Stimulated activated naive CD8-positive, alpha-beta T cell treated with anti-CD3 and anti-CD28 coated beads, Interleukin-15, Interleukin-2, amounts not matched to agents 100 U/mL and 50 U/mL, for 24 hours (primary cell): Measurements from ENCODE around the gene CARD19.
A peak's percentile ranks its signal among the peaks of the same experiment; 100 is the strongest.
"Not testable (repeated sequence)": the region's sequence is repeated elsewhere in the genome, so short reads cannot be mapped to it uniquely, and the experiment has no call there.

Experiments
- ATAC-seq: fragments of 150-1000 bp; cut with Tn5 transposase; one replicate; pipeline ENCODE4 v1.10.0; 2021
- DNase-seq: peaks from one replicate; pipeline ENCODE4 v3.0.0; 2021

The CARD19 gene

DNA sequence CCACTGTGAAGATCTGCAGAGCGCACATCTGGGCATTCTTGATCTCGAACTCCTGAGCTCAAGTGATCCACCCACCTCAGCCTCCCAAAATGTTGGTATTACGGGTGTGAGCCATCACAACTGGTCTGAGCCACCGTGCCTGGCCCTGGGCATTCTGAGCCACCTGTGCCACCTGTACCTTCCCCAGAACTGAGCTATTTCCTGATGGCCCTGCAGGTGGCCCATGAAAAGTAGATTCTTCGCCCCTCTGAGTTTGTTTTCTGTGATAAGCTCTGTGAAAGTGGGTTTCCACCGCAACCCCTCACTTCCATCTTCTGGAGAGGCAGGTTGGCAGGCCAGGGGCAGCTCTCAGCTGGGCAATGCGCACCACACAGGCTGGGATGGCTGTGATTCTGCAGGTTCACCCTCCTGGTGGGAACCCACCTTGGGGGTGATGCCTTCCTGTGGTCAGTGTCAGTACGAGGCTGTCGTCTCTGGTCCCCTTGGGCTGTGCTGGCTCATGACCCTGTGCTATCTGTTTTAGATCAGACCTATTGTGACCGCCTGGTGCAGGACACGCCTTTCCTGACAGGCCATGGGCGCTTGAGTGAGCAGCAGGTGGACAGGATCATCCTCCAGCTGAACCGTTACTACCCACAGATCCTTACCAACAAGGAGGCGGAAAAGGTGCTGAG, 11.3 kb downstream of the CARD19 start:
- ATAC-seq = no peak

DNA sequence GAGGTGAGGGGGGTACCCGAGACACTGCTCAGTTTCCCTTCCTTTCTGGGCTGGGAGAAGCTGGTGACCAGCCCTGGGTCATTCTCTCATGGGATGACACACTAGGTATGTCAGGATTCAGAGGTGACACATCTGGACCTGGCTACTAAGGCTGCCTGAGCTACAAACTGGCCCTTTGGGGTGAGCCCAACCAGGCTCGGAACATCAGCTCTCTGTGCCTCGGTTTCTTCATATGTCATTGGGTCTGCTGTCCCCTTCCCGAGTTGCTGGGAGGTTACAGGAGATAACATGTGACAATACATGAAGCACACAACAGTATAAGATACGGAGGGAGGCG, 11.8 kb downstream of the CARD19 start:
- ATAC-seq (no peak), DNase-seq (no peak)

More for the DNA sequence above, 11.3 kb downstream of the CARD19 start:
- no peak for DNase-seq

DNA sequence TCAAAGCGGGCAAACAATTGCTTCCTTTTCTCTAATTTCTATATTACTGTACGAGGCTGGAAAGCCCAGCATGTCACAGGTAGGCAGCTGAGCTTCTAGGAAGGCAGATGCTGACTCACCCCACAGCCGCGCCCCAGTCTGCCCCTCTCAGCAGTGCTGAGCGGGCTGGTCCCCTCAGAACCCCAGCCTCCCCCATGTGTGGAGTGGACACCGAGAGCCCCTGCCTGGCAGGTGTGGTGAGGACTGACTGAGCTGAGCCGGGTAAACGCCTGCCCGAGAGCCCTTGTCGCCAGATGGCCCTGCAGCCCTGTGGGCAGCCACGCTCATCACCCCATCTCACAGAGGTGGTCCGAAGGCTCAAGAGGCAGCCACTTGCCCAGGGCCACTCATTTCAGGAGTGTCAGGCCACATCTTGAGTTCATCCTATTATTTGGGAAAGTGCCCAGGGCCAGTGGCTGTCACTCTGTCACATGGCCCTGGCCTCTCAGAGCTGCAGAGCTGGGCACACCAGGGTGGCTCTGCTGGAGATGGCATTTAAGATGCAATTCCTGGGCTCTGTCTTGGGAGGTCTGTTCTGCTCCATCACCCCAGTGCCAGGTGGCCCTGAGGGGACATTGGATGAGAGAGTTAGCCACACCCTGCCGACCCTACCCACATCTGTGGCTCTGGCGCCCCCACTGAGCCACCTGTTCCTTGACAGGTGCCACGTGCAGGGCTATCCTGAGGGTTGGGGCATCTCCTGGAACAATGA, 12.4 kb downstream of the CARD19 start:
- ATAC-seq = peak; percentile 81
- DNase-seq = peak; percentile 53

DNA sequence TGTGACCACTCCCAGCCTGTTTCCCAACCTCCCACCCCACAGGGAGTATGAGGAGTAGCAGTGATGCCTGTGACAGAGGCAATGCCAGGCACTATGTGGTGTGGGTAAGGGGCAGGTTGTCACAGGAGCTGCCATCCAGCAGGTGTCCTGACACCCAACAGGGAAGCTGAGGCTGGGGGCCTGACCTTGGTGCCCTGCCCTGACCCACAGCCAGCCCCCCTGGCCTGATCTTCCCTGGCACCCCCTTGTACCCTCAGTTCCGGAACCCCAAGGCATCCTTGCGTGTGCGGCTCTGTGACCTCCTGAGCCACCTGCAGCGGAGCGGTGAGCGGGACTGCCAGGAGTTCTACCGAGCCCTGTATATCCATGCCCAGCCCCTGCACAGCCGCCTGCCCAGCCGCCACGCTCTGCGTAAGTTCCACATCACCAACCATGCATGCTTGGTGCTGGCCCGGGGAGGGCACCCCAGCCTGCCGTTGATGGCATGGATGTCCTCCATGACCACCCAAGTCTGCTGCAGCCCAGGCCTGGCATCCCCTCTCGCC, 14.4 kb downstream of the CARD19 start:
- ATAC-seq (no peak), DNase-seq (no peak)

DNA sequence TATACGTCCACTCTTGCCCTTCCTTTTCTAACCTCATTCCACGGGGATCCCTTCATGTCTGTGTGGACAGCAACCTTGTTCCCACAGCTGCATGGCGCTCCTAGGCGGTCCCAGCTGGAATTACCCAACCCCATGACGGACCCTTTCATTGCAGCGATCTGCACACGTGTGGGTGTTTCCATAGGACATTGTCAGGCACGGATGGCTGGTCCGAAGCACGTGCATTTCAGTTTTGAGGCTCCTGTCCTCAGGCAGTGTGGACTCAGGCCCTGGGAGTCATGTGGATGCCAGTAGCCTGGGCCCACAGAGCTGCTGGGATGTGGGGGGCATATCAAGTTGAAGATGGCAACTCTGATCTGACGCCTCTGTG, 15.0 kb downstream of the CARD19 start:
- ATAC-seq = no peak
- DNase-seq = no peak

DNA sequence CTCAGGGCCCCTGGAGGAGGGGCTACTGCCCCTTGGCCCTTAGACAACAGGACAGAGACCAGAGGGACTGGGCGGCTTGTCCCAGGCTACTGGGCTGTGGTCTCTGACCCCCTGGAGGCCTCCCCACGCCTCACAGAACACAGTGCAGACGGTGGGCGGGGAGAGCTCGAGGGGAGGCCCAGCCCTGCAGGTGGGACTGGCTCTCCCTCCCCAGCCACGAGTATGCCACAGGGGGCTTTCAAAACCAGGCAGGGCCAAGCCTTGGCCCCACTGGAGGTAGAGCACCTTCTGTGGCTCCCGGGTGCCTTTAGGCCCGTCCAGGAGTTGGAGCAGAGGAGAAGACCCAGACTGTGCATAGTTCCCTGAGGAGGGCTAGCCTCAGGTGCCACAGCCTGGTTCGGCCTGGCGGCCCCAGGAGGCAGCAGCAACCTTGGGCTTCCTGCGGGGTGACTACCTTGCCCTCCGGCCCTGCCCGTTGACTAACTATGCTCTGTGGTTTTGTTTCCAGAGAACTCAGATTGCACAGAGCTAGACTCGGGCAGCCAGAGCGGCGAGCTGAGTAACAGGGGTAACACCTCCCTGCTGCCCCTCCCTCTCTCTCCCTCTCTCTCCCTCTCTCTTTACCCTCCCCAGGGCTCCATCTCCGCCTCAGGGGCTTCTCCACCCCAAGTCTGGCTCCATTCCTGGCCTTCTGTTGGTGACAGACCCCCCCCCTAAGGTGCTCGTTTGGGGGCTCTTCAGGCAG, 15.5 kb downstream of the CARD19 start:
- DNase-seq (no peak), ATAC-seq (no peak)

DNA sequence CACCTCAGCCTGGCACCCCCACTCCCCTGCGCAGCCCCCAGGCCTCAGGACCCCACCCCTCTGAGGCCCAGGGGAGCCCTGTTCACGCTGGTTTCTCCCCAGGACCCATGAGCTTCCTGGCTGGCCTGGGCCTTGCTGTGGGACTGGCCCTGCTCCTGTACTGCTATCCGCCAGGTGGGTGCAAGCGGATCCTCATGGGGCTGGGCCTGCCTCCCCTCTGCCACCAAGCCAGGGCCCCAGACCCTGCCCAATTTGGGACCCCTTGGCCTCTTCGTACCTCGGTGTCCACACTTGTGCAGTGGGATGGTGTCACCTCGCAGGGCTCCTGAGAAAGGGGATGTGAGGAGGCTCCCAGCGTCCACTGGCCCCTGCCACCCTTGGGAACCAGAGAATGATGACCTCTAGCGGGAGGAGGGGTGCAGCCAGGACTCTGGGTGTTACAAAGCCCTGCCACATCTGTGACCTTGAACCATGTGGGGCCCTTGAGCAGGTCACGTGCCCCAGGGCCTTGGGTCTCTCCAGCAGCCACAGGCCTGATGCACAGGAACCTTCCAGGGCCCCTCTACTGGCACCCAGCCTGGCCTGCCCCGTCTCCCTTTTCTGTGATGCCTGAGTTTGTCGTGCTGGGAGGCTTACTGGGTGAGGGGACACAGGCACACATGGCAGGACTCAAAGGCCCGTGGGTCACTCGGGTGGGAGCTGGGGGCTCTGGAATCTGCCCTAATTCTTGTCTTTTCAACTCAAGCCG, 16.3 kb downstream of the CARD19 start:
- no peak for ATAC-seq
- no peak for DNase-seq

DNA sequence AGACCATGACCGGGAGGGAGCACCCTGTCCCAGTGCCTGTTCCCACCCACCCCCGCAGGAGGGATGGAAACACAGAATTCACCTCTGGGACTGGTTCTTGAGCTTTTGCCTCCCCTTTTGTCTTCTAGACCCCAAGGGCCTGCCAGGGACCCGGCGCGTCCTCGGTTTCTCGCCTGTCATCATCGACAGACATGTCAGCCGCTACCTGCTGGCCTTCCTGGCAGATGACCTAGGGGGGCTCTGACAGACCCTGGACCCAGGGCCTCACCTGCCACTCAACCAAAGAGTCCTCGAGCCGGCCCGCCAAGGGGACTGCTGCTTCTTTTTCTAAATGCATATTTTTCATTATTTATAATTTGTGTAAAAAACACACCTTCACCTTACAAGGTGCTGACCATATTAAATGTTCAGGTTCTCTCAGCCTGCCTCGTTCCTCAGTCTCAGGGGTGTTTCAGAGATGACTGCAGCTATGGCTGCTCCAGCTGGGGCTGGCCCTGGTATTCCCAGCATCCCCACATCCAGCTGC, 16.9 kb downstream of the CARD19 start:
- ATAC-seq (no peak), DNase-seq (no peak)

DNA sequence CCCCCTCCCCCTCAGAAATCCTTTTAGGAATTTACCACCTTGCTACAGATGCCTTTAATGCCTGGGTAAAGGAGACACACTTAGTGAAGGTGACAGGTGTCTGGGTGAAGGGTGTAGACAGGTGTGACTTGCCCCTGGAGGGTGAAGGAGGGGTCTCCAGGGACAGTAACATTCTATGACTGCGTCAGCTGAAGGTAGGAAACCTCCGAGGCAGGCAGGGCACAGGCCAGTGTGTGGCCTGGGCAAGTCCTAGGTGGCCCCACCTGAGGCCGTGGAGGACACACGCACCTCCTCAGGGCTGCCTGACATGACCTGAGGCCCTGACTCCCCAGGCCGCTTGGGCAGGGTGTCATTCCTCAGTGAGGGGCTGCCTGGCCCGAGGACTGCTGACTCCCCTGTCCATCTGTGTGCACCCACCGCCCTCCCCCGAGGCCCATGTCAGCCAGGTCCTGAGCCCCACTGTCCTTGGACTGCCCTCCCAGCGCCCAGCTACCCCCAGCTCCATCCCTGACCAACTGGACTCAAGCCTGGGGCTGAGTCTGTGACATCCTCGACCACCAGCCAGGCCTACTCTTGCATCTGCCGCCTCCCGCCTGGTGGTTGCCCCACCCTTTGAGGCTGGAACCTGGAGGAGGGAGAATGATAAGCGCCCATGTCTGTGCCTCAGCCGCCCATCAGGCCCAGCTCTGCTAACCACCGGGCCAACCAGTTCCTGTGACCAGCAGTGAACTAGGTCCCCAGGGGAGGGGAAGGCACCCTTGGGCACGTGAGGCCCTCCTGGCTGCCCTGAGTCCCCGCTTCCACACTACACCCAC, 18.4 kb downstream of the CARD19 start:
- ATAC-seq = no peak
- no peak for DNase-seq

DNA sequence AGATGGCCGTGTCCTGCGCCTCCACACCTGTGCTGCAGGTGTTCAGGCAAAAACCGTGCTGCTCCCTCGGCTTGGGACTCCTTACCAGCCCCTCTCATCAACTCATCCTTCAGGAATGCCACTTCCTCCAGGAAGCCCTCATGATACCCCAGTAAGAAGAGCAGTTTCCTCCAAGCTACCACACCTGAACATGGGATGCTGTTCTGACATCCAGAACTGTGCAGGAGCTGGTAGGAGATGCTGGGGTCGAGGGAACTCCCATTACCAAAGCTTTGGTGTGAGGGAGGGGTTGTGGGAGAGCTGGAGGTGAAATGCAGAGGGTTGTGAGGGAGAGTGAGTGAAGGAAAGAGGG, 18.9 kb downstream of the CARD19 start:
- DNase-seq (no peak), ATAC-seq (no peak)

DNA sequence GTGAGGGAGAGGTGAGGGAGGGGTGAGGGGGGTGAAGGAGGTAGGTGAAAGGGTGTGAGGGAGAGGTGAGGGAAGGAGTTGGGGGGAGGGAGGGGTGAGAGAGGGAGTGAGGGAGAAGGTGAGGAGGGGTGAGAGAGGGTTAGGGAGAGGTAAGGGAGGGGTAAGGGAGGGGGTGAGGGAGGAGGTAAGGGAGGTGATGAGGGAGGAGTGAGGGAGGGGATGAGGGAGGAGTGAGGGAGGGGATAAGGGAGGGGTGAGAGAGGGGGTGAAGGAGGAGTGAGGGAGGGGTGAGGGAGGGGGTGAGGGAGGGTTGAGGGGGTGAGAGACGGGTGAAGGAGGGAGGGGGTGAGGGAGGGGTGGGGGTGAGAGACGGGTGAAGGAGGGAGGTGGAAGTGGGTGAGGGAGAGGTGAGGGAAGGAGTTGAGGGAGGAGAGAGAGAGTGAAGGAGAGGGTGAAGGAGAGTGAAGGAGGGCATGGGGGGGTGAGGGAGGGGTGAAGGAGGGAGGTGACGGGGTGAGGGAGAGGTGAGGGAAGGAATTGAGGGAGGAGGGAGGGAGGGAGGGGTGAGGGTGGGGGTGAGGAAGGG, 19.6 kb downstream of the CARD19 start:
- ATAC-seq (no peak), DNase-seq (no peak)

DNA sequence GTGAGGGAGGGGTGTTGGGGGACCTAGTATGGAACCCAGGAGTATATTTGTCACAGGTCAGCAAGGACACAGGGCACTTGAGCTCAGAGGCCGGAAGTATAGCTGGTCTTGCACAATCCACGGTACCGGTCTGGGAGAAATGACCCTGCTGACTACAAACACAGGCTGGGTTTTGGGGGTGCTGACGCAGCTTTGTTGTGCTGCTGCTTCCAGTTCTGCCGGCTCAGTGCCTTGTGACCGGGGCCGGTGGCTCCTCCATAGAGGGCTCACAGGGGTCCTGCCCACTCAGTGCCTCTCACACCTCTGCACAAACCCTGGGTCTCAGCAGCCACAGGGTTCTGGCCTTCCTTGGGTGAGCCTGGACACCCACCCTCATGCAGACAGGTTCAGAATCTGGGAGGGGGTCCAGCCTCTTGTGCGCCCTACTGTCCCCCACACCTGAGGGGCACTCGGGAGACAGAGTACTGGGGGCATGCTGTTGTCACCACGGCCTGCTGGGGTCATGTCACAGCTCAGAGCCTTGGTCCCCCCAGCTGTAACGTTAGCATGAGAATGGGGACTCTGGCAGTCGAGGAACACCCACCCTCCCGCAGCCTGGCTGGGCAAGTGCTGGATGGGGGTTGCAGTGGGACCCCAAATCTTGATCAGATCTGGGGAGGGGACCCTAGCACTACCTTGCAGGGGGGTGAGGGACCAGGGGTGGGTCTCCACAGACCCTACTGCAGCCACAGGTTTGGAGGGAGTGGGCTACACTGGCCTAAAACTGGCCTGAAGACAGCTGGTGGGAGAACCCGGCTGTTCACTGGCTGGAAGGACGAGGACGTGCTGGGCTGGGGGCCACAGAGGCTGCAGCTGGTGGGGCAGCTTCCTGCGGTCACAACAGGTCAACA, 20.3 kb downstream of the CARD19 start:
- ATAC-seq (no peak), DNase-seq (no peak)

DNA sequence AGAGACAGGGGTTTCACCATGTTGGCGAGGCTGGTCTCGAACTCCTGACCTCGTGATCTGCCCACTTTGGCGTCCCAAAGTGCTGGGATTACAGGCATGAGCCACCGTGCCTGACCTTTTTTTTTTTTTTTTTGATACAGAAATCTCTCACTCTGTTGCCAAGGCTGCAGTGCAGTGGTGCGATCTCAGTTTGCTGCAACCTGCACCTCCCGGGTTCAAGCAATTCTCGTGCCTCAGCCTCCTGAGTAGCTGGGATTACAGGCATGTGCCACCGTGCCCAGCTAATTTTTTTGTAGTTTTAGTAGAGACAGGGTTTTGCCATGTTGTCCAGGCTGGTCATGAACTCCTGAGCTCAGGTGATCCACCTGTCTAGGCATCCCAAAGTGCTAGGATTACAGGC, 21.5 kb downstream of the CARD19 start:
- not testable (repeated sequence) for ATAC-seq, DNase-seq

DNA sequence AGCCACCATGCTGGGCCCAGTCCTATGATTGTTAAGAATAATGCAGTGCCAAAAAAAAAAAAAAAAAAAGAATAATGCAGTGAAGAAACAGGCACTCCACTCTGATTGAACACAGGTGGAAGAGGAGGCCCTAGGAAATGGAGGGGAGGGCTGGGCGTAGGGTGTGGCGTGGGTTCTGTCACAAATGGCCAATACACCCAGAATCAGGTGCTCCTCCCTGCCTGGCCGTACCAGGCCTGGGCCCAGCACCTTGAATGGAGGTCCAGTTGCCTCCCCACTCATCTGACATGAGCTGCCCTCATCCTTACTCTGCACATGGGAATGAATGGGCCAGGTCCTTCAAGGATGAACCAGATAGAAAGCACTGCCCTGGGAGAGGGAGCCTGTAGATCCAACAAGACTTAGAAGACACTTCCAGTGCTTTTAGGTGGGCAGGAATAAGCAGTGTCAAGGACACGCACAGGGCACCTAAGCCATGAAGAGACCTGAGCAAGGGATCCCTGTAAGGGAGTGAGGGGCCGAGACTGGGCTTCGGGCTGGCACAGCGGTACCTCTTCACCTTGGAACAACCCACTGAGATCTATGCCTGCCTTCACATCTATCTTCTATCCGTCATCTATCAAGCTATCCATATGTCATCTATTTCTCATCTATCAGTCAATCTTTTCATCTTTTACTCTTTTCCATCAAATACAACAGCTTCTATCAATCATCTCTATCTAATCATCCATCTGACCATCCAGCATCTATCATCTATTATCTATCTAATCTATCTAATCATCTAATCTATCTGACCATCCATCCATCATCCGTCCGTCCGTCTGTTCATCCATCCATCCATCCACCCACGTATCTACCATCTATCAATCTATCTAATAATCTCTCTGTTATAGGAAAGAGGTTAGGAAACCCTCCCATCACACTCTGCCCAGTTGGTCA, 22.2 kb downstream of the CARD19 start:
- DNase-seq (no peak), ATAC-seq (no peak)

DNA sequence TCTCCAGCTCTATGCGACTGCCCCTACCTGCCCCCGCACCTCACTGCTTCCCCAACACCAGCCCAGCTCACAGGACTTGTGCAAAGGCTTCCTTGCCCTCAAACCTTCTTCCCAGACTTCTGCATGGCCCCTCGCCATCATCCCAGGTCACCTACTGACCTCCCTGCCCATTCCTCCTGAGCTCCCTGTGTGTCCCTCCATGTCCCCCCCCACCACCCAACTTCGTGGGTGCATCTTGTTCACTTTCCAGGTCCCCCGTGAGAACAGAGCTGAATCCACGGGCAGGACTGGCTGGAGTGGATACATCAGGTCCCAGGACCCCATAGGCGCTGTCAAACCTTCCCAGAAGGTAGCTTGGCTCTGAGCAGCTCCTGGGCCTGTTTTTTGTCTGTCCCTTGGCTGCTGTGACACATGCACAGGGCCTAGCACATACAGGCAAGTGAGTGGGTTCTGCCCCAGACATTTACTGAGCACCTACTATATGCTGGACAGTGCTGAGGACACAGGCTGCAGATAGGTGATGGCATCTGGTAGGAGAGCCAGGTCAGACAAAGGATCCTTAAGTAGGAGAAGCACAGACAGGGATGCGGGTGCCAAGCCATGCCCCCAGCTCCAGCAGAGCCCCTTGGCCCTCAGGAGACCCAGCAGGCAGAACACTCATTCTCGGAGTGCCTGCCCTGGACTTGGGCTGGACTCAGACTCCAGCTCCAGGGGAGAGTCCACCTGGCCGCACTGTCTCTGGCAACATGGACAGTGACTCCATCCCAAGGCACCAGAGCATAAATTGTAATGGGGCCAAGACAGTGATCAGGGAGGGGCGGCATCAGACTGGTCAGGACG, 23.1 kb downstream of the CARD19 start:
- no peak for ATAC-seq
- DNase-seq = no peak

DNA sequence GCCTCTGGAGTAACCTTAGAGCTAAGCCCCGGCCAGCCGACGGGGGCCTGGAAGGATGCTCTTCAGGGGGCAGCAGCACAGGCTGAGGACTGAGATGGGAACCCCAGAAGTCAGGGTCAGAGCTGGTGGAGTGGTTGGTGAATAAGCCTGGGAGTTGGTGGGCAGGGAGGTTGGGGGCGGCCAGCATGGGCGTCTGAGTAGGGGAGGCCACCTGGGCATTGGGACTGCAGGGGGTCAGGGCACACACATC, 23.6 kb downstream of the CARD19 start:
- DNase-seq (no peak), ATAC-seq (no peak)

DNA sequence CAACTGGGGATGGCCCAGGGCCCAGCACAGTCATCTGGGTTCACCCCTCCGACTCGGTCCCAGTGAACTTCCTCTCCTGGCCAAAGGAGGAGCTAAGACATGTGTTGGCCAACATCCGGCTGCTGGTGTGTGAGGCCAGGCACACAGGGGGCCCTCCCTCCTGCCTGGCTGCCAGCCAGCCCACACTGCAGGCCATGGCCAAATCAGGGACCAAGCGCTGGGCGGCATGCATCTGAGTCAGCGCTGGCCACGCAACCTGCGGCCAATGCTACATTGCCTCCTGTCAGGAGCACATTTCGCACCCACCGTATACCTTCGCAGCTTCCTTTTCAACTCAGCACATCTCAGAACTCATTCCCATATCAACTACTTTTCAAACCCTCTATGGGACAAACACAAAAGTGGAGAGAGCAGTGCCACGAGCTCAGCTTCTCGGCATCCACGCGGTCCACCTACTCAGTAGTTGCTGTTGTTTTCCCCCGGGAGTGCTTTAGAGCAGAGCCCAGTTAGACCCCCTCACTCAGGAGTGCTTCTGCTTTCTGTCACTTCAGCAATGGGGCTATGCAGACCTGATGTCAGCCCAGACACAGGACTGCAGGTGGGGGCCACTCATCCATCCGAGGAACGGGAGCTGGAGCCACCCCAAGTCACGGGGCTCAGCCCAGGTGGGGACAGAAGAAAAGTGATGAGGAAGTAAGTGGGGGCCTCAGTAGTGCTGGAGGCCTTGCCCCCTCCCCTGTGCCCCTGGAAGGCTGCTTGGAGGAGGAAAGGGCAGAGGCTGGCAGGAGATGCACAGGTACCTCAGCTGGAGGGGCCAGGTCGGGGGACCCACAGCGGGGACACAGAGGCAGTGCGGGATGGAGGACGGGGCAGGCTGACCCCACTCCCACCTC, 24.2 kb downstream of the CARD19 start:
- DNase-seq (peak; percentile 53), ATAC-seq (peak; percentile 75)
